Ammon's horn (tissue), 1 donor: Measurements from ENCODE around the gene ZNF792.
"Not testable (repeated sequence)": the region's sequence is repeated elsewhere in the genome, so short reads cannot be mapped to it uniquely, and the experiment has no call there.

Experiments used
- DNase-seq: peaks from one replicate; pipeline ENCODE4 v3.0.0-alpha.2; 2016; ENCODE audit warnings: low spot score

The ZNF792 gene

GRCh38 chr19:34963573-34964406 is at the start of gene ZNF792:
TSS of gene ZNF792 (minus strand) at chr19:34964229. CDS start at chr19:34963662, 567 bp downstream.
- DNase-seq, result peak; percentile 52

- peak; percentile 52 for DNase-seq
Measured at GRCh38 chr19:35013041-35013819, 49.2 kb upstream of the ZNF792 start.

DNA sequence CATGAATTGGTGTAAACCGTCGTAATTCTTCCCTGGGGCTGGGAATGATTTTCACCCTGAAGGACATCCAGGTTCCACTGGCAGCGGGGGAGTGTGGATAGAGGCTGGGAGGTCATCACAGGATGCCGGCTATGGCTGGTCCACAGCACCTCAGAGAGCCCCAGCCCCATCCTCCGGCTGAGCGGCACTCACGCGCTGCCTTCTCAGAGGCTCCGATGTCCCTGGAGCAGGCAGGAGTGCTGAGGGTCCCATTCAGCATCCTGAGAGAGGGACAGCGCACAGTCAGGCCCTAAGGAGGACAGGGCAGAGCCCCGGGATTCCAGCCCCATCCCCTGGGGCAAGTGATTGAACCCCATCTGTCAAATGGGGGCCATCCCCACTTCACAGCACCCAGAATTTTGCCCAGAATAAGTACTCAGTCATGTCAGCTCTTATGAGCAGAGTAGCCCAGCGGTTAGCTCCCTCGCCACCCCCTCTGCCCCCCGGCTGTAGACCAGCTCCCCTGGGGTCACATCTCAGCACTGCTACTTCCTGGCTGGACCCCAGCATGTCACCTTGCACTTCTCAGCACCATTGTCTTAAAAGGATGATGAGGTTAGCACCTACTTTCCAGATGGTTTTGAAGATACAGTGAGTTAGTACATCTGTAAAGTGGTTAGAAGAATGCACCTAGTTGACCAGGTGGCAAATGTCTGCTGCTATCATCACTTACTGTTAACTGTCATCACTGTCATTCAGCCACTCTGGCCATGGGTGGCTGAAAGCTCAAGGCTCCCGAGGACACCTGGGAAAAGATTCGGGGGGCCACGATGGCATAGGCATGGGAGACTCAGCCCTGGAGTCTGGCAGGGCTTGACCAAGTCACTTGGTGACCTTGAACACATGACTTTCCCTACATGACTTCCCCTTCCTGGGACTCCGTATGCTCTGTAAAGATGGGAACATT is 48.0 kb upstream of the ZNF792 start:
- DNase-seq, result no peak

DNA sequence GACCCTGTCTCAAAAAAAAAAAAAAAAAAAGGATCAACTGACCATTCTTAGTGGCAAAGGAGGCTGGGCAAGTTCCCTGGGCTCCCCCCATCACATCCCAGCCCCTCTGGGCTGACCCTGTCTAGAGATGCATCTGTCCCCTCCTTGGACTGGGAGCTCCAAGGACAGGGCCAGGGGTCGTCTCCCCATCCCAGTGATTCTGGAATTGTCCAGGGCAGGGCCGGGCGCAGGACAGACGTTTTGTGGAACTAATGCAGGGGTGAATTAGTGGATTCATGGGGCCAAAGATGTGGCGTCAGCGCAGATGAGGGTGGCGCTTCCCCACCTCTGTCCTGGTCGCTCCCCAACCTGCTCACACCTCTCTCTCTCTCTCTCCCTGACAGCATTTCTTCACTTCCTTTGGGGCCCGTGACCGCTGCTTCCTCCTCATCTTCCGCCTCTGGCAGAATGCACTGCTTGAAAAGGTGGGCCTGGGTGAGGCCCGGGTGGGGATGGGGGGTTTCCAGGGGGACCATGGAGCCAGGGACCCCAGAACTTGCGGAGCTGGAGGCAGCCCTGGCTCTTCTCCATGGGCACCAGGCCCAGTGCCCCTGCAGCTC is 47.2 kb upstream of the ZNF792 start:
- no peak for DNase-seq

- DNase-seq, result no peak
Measured at GRCh38 chr19:35009424-35010415, 45.7 kb upstream of the ZNF792 start.

DNA sequence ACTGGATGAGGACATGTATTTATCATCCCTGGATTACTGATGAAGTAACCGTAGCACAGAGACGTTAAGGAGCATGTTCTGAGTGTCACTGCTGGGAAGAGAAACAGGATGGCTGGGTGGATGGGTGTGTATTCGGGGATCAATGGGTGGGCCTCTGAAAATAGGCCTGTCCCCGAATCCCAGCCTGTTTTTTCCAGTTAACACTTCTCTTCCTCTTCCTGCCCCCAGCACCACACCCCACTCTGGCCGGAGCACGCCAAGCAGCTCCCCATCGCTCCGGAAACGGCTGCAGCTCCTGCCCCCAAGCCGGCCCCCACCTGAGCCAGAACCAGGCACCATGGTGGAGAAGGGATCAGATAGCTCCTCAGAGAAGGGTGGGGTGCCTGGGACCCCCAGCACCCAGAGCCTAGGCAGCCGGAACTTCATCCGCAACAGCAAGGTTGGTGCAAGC is 44.9 kb upstream of the ZNF792 start:
- no peak for DNase-seq

- not testable (repeated sequence) for DNase-seq
Measured at GRCh38 chr19:35007427-35007826, 43.4 kb upstream of the ZNF792 start.

- no peak for DNase-seq
Measured at GRCh38 chr19:35006999-35007365, 43.0 kb upstream of the ZNF792 start.

DNA sequence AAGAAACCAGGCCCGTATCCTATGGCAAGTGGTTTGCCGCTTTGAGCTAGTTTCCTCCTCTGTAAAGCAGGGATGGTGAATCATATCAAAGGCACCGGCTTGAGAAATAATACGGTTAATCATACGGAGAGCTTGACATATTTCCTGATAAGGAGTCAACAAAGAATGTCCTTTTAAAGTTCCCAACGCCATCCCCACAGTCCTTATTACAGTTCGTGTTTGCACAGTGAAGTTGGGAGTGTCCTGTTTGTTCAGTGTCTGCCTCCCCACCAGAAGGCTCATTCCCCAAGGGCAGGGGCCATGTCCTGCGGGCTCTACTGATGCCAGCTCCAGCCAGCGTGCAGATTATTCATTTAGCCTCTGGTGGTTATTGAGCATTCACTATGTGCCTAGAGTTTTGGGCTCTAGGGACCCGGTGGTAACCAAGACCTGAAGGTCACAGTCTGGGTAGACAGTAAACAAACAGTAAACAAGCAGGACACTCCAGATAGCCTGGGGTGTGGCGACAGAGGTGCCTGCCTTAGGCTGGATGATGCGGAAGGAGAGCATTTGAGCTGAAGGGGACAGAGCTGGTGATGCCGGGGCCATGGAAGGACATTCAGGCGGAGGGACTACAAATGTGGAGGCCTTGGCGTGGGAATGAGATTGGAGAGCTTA is 42.4 kb upstream of the ZNF792 start:
- DNase-seq, result no peak

DNA sequence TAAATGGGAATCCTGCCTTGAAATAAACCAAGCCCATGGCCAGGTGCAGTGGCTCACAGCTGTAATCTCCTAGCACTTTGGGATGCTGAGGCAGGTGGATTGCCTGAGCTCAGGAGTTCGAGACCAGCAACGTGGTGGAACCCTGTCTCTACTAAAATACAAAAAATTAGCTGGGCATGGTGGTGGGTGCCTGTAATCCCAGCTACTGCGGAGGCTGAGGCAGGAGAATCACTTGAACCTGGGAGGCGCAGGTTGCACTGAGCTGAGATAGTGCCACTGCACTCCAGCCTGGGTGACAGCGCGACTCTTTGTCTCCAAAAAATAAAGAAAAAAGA is 41.9 kb upstream of the ZNF792 start:
- not testable (repeated sequence) for DNase-seq

DNA sequence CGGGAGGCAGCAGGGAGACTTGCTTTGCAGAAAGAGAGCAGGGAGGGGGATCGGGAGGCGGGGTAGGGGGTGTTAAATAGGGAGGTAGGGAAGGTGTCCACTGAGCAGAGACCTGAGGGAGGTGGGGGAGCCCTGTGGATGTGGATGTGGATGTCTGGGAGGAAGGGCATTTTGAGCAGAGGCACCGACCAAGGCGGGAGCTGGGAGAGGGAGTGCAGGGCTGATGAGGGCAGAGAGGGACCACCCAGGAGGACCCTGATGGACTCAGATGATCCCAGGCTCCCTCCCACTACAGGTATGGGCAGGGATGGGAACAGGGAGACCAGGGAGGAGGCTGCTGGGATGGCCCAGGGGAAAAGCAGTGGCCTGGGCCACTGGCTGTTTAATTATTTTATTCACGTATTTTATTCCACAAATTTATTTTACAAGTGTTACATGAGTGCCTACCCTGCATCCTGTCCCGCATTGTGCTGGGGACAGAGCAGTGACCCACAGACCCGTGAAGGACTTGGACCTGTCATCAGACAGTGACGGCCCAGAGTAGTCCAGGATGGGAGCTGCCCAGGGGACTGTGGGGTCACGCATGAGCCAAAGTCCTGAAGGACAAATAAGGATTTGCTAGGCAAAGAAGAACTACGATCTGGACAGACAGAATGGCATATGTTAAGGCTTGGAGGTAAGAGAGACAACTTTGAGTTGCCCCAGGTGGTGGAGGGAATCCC is 41.4 kb upstream of the ZNF792 start:
- DNase-seq, result no peak

DNA sequence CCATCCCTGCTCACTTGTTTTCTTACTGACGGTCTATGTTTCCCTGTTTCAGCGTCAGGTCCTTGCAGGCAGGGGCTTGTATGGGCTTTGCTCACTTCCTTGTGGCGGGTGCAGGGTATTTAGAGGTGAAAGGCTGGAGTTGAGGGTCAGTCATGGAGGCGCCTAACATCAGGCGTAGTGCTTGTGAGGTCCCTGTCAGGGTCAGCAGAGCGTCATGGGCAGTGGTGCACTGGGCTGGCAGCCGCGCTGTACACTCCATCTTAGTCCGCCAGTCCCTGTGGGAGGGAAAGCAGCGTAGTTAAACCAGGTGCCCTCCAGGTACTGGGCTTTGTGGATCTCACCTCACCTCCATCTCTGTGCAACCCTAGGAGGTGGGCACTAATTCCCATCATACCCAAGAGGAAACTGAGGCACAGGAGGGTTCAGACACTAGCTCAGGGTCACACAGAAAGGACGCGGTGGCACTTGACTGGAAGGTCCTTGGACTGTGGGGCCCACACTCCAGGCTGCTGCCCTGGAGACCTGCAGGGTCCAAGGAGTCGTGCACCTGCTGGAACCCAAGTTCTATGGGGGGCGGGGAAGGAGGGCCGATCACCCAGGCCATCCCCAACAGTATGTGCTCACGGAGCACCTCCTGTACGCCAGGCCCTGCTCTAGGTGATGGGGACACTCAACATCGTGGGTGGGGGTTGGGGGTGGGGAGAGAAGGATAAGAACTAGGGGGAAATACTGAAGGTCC is 40.7 kb upstream of the ZNF792 start:
- DNase-seq, result no peak

DNA sequence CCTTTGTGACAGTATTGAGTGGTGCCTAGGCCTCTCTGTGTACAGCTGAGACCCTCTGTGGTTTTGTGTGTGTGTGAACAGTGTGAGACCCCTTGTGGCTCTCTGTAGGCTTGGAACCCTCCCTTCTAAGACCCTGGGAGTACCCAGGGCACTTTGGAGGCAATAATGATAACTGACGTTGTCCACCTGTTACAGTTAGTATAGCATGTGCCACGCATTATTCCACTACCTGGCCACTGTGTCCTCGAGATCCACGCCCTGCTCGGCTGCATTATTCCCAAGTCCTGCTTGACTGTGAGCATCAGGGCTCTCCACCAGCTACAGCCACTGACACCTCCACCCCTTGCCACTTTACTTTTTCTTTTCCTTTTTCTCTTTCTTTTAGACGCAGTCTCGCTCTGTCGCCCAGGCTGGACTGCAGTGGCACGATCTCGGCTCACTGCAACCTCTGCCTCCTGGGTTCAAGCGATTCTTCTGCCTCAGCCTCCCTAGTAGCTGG is 38.1 kb upstream of the ZNF792 start:
- DNase-seq, result no peak

GRCh38 chr19:35000647-35001501 is 36.8 kb upstream of the ZNF792 start:
- DNase-seq, result no peak

DNA sequence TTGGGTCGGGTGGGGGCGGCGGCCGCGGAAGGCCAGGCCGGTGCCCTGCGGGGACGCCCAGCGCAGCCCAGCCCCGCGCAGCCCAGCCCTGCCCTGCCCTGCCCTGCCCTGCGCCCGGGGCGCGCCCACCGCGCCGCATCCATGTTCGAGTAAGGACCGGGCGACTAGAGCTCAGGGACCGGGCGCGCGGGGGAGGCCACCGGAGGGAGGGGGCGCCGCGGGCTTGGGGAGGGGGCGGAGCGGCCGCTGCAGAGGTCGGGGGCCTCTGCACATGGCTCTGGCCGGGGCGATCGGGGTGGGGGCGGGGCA is 36.3 kb upstream of the ZNF792 start:
- no peak for DNase-seq

- DNase-seq, result peak; percentile 90
Measured at GRCh38 chr19:34999498-35000337, 35.7 kb upstream of the ZNF792 start, which contains the start of gene GRAMD1A. TSS of gene GRAMD1A (plus strand) at chr19:35000323. CDS start at chr19:35000479, 156 bp downstream.
